Measurements from ENCODE around the gene PRPF6. TPM values are rescaled to one million over a fixed set of nuclear protein-coding genes. Genes with fewer than 3 reads are reported as not detected.

PRPF6 gene
- total and polyA plus RNA-seq, 2 of the 13 experiments (the other 11 are each of a cell fraction or from before 2014, with no cell fraction given): 63.7 to 101 TPM

DNA sequence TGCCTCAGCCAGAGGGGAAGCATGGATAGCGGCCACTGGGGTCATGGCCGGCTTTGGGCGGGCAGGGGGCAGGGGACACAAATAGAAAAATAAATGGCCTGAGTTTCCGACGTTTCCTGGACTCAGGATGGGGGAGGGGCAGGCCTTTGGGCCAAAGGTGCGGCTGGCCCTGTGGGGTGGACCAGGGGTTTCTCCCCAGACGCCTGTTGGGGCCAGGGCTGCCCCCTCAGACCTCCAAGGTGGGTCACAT is 75.6 kb downstream of the PRPF6 start (continued):
- no peak for TF ChIP-seq XRCC5 (optimal IDR thresholded peaks at IDR 0.05; ENCODE audit: low read length)
- TF ChIP-seq, protein P1, sequence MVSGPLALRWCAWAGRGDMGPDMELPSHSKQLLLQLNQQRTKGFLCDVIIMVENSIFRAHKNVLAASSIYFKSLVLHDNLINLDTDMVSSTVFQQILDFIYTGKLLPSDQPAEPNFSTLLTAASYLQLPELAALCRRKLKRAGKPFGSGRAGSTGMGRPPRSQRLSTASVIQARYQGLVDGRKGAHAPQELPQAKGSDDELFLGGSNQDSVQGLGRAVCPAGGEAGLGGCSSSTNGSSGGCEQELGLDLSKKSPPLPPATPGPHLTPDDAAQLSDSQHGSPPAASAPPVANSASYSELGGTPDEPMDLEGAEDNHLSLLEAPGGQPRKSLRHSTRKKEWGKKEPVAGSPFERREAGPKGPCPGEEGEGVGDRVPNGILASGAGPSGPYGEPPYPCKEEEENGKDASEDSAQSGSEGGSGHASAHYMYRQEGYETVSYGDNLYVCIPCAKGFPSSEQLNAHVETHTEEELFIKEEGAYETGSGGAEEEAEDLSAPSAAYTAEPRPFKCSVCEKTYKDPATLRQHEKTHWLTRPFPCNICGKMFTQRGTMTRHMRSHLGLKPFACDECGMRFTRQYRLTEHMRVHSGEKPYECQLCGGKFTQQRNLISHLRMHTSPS (CRISPR knock-in tag; IDR thresholded peaks at IDR 0.05; ENCODE audit: low read depth): no peak
- TF ChIP-seq SIN3B (IDR thresholded peaks at IDR 0.05; ENCODE audit: low read length): no peak
- TF ChIP-seq ZNF34 (CRISPR knock-in tag; IDR thresholded peaks at IDR 0.05; ENCODE audit: borderline replicate concordance): 0 out of 2 replicates have a peak, but pooled peaks have one; percentile 10
- no peak; the same call in 1 of the 2 replicates for TF ChIP-seq KAT8 (CRISPR knock-in tag; IDR thresholded peaks at IDR 0.05)
- no peak for TF ChIP-seq CHD2 (IDR thresholded peaks at IDR 0.05; ENCODE audit: low read depth, low read length)
- peak; percentile 19 for TF ChIP-seq ASH2L (IDR thresholded peaks at IDR 0.05; ENCODE audit: insufficient read length, low read depth, low read length)
- TF ChIP-seq AHDC1 (CRISPR knock-in tag; IDR thresholded peaks at IDR 0.05; ENCODE audit: borderline replicate concordance): no peak
- no peak for TF ChIP-seq ZNF180 (CRISPR knock-in tag; IDR thresholded peaks at IDR 0.05; ENCODE audit: borderline replicate concordance, low read depth)
- TF ChIP-seq ZNF777 (CRISPR knock-in tag; IDR thresholded peaks at IDR 0.05): no peak
- TF ChIP-seq ZBTB8A (CRISPR knock-in tag; IDR thresholded peaks at IDR 0.05; ENCODE audit: borderline replicate concordance, low read depth): no peak
- peak; percentile 92; the same call in 1 of the 2 replicates for TF ChIP-seq MEF2D (CRISPR knock-in tag; IDR thresholded peaks at IDR 0.05)
- no peak; the same call in 1 of the 2 replicates for TF ChIP-seq KAT7 (CRISPR knock-in tag; IDR thresholded peaks at IDR 0.05; ENCODE audit: borderline replicate concordance)
- TF ChIP-seq GZF1 (CRISPR knock-in tag; IDR thresholded peaks at IDR 0.05): no peak
- 0 out of 2 replicates have a peak, but pooled peaks have one; percentile 8 for TF ChIP-seq MLX (CRISPR knock-in tag; IDR thresholded peaks at IDR 0.05)
- TF ChIP-seq, protein P2, sequence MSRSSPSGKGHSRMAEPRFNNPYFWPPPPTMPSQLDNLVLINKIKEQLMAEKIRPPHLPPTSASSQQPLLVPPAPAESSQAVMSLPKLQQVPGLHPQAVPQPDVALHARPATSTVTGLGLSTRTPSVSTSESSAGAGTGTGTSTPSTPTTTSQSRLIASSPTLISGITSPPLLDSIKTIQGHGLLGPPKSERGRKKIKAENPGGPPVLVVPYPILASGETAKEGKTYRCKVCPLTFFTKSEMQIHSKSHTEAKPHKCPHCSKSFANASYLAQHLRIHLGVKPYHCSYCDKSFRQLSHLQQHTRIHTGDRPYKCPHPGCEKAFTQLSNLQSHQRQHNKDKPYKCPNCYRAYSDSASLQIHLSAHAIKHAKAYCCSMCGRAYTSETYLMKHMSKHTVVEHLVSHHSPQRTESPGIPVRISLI (CRISPR knock-in tag; IDR thresholded peaks at IDR 0.05; ENCODE audit: borderline replicate concordance): no peak
- no peak for TF ChIP-seq ZSCAN20 (CRISPR knock-in tag; IDR thresholded peaks at IDR 0.05; ENCODE audit: borderline replicate concordance)
- TF ChIP-seq SATB2 (CRISPR knock-in tag; IDR thresholded peaks at IDR 0.05): no peak
- TF ChIP-seq ZKSCAN8 (CRISPR knock-in tag; IDR thresholded peaks at IDR 0.05; ENCODE audit: borderline replicate concordance): no peak
- TF ChIP-seq NBN (conservative IDR thresholded peaks at IDR 0.05): no peak
- TF ChIP-seq HNF4A (CRISPR knock-in tag; IDR thresholded peaks at IDR 0.05): peak; percentile 74
- no peak for TF ChIP-seq ZNF589 (CRISPR knock-in tag; conservative IDR thresholded peaks at IDR 0.05)
- TF ChIP-seq DMAP1 (CRISPR knock-in tag; IDR thresholded peaks at IDR 0.05): no peak
- no peak for TF ChIP-seq HNRNPUL1 (IDR thresholded peaks at IDR 0.05; ENCODE audit: low read depth, low read length)

Measured in HepG2 (cell line).